Panc1 (cell line): Measurements from ENCODE around the gene SLC7A1. TPM values are rescaled to one million over a fixed set of nuclear protein-coding genes. Genes with fewer than 3 reads are reported as not detected.

Experiments used
- ATAC-seq: fragments of 200-7000 bp; cut with Tn5 transposase; 2 replicates; pipeline ENCODE4 v1.9.1; 2020; ENCODE audit warnings: mild to moderate bottlenecking, moderate library complexity
- BruUV-seq: library from RNA; stranded (reverse); fragments of 400-500 nt; replicated peaks from 2 replicates; lab custom pipeline; 2021; lab: Mats Ljungman, UMichigan
- CTCF ChIA-PET: fragments of 300-600 bp; sonication (Branson Sonifier 250); formaldehyde crosslinking; loops from one replicate; lab custom pipeline; 2022; ENCODE audit warnings: antibody characterized with exemption; lab: Charles Lee
- POLR2A ChIA-PET: fragments of 300-600 bp; sonication (Branson Sonifier 250); formaldehyde crosslinking; loops from one replicate; lab custom pipeline; 2022; ENCODE audit warnings: antibody characterized with exemption; lab: Charles Lee
- DNase-seq: peaks from one replicate; pipeline ENCODE4 v3.0.0-alpha.2; 2010; ENCODE audit warnings: low read depth, low spot score
- H3K27ac ChIP-seq: 2 replicates; pipeline ENCODE4 v1.5.1; 2011; ENCODE audit warnings: mild to moderate bottlenecking, low read length, inconsistent platforms
- H3K27me3 ChIP-seq: fragments of 200-500 bp; sonication (Bioruptor generic); 2 replicates; pipeline ENCODE4 v1.6.0; 2014; ENCODE audit warnings: low read length, inconsistent platforms; ENCODE audit not compliant: control insufficient read depth, insufficient read depth
- H3K36me3 ChIP-seq: fragments of 200-500 bp; sonication (Bioruptor generic); 2 replicates; pipeline ENCODE4 v1.5.1; 2014; ENCODE audit warnings: inconsistent platforms, mild to moderate bottlenecking, low read length, moderate library complexity; ENCODE audit not compliant: control insufficient read depth, insufficient read depth
- H3K4me1 ChIP-seq: 2 replicates; pipeline ENCODE4 v1.5.1; 2011; ENCODE audit warnings: inconsistent platforms, mild to moderate bottlenecking, low read length, moderate library complexity; ENCODE audit not compliant: control insufficient read depth, insufficient read depth
- H3K4me3 ChIP-seq, 2 experiments: 2 replicates each; pipeline ENCODE4 v1.5.1; 2011 to 2012; ENCODE audit warnings: low read depth in 2 of 2, low read length in 2 of 2, mild to moderate bottlenecking in 2 of 2, inconsistent platforms in 1 of 2, moderate library complexity in 1 of 2
- H3K9me3 ChIP-seq: fragments of 200-500 bp; sonication (Bioruptor generic); 2 replicates; pipeline ENCODE4 v1.5.1; 2014; ENCODE audit warnings: low read depth, mild to moderate bottlenecking, inconsistent platforms, low read length, moderate library complexity; ENCODE audit not compliant: control insufficient read depth, insufficient read depth
- CTCF ChIP-seq: fragments of 450-650 bp; IDR thresholded peaks from 2 replicates; pipeline ENCODE4 v1.5.1; 2017; ENCODE audit warnings: mild to moderate bottlenecking
- POLR2AphosphoS5 ChIP-seq: IDR thresholded peaks from 2 replicates; pipeline ENCODE4 v1.6.1; 2012; ENCODE audit warnings: mild to moderate bottlenecking, low read depth, low read length, moderate library complexity
- REST ChIP-seq, 2 experiments: IDR thresholded peaks; 2 replicates each; pipeline ENCODE4 v1.6.1; 2011 to 2012; ENCODE audit warnings: low read depth in 2 of 2, control low read depth in 1 of 2, low read length in 1 of 2, mild to moderate bottlenecking in 1 of 2, moderate library complexity in 1 of 2; ENCODE audit not compliant: insufficient read depth in 1 of 2
- SIN3A ChIP-seq: IDR thresholded peaks from 2 replicates; pipeline ENCODE4 v1.6.1; 2012; ENCODE audit warnings: low read depth, mild to moderate bottlenecking, low read length, moderate library complexity, borderline replicate concordance; ENCODE audit not compliant: insufficient read depth
- TCF7L2 ChIP-seq: IDR thresholded peaks from 2 replicates; pipeline ENCODE4 v1.6.1; 2011; ENCODE audit warnings: mild to moderate bottlenecking, low read depth, low read length, inconsistent platforms
- in situ Hi-C: cut with HindIII; loops from 2 replicates; pipeline ENCODE4 v1.10.0; 2016; ENCODE audit warnings: low sequenced_read_pairs, low pct_unique_long_range_greater_than_20kb
- intact Hi-C: fragments of 100-400 bp; cut with micrococcal nuclease; formaldehyde crosslinking; loops from one replicate; pipeline ENCODE4 v1.10.0; 2022; ENCODE audit not compliant: unreplicated experiment
- total RNA-seq: library from RNA; stranded (reverse); gene quantifications from one replicate; pipeline ENCODE4 v1.2.1, GENCODE V29; 2021; ENCODE audit not compliant: unreplicated experiment

SLC7A1 gene
- total RNA-seq, 1 experiment from 2014 or later = 63.3 TPM

GRCh38 chr13:29576581-29576980 is 18.9 kb downstream of the SLC7A1 start:
- Histone ChIP-seq H3K27me3 (no peaks in the 10 kb centered on the region), H3K27ac (no peak overlapping the region), H3K4me1 (peaks cover 3% of the 10 kb centered on the region), H3K4me3 (no peak overlapping the region), H3K36me3 (no peaks in the 10 kb centered on the region), H3K9me3 (no peaks in the 10 kb centered on the region)
- ChIA-PET POLR2A (no interaction called here), CTCF (no interaction called here)
- no peak for TF ChIP-seq SIN3A
- TF ChIP-seq CTCF = no peak
- TF ChIP-seq POLR2AphosphoS5 = no peak
- TF ChIP-seq TCF7L2 = no peak
- no peak for TF ChIP-seq REST (IDR thresholded peaks at IDR 0.05; ENCODE audit: insufficient read depth in 1 of 2, low read depth in 2 of 2, low read length in 1 of 2)
- DNase-seq (no peak), ATAC-seq (no peak)
- BruUV-seq = no TSS peak
- intact Hi-C loops (no loop called here), in situ Hi-C loops (no loop called here)

- in situ Hi-C loops (no loop called here), intact Hi-C loops (no loop called here)
- DNase-seq = no peak
- H3K9me3 ChIP-seq = no peaks in the 10 kb centered on the region
- ChIA-PET CTCF (no interaction called here), POLR2A (interaction anchor here (0.6 kb wide), 1 partner anchor 83 kb away, joined by 3 read pairs; no protein-coding TSS in a partner anchor)
- no peaks in the 10 kb centered on the region for H3K36me3 ChIP-seq
- TF ChIP-seq POLR2AphosphoS5 (no peak), CTCF (no peak), REST (IDR thresholded peaks at IDR 0.05; ENCODE audit: insufficient read depth in 1 of 2, low read depth in 2 of 2, low read length in 1 of 2) (no peak), SIN3A (no peak), TCF7L2 (no peak)
- H3K4me1 ChIP-seq = peaks cover 4% of the 10 kb centered on the region; the same call in 1 of the 2 replicates
- no TSS peak for BruUV-seq
- no peak overlapping the region for H3K27ac ChIP-seq
- H3K27me3 ChIP-seq = no peaks in the 10 kb centered on the region
- no peak for ATAC-seq
- no peak overlapping the region for H3K4me3 ChIP-seq
These were observed 20.4 kb downstream of the SLC7A1 start for GRCh38 chr13:29575098-29575497.
